Measurements from ENCODE around the gene EIPR1.
"Not testable (repeated sequence)": the region's sequence is repeated elsewhere in the genome, so short reads cannot be mapped to it uniquely, and the experiment has no call there.

EIPR1 gene

DNA sequence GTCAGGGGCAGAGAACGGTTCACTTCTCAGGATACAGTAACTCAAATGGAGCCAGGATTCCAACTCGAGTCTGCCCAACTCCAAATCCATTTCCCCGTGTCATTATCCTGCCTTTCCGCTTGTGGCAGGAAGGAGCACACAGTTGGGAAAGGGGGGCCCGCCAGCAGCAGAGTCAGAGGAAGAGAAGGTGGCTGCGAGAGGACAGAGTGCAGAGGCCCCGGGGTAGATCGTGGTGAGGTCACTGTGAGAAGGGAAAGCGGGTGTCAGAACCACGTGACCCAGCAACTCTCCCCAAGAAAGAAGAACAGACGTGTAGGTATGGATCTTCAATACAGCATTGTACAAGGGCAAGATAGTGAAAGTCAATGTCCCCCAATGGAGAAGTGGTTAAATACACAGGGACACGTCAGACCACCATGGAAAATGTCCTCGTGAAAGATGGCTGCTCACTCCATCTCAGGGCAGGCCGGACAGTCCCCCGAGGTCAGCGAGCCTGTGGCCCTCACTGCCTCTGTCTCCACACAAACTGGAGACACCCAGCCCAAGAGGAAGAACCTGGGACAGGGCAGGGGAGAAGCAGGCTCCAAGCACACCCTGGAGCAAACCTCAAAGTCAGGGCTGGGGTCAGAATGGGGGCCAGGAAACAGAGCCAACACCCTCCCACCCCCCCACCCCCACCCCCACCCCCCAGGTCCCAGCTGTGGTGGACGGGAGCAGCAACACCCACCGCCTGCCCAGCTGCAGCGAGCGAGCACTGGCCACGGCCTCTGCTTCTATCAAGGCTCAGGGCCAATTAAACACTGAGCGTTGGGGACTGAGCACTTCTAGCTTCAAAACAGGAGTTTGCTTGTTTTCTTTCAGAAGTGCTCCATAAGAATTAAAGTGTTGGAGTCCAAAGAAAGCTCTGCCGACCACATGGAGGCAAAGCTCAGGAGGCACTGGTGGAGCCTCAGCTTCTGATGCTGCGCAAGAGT is 92.7 kb downstream of the EIPR1 start:
- Histone ChIP-seq H3K4me3 (ENCODE audit: control insufficient read depth in 1 of 7, extremely low read depth in 1 of 7, insufficient read depth in 4 of 7, low read depth in 2 of 7, low read length in 6 of 7) (no peak overlapping the region), H3K36me3 (ENCODE audit: control insufficient read depth in 4 of 4, insufficient read depth in 4 of 4, low read length in 3 of 4) (peaks cover 0 to 19% (median 3%) of the 10 kb centered on the region in 4 experiments), H3K9me3 (ENCODE audit: control extremely low read depth in 1 of 5, control insufficient read depth in 4 of 5, insufficient read depth in 2 of 5, low read depth in 1 of 5, low read length in 4 of 5) (peaks cover 0 to 14% (median 4%) of the 10 kb centered on the region in 5 experiments), H3K4me1 (ENCODE audit: control extremely low read depth in 1 of 4, control insufficient read depth in 4 of 4, insufficient read depth in 4 of 4, low read length in 3 of 4) (no peaks in the 10 kb centered on the region), H3K27ac (ENCODE audit: insufficient read depth in 1 of 2, low read depth in 1 of 2, low read length in 2 of 2, poor library complexity in 1 of 2, severe bottlenecking in 2 of 2) (no peak overlapping the region), H3K27me3 (replicated peaks in 2 of 5; ENCODE audit: control insufficient read depth in 4 of 5, insufficient read depth in 5 of 5, low read length in 4 of 5) (no peaks in the 10 kb centered on the region)
- ChIA-PET POLR2A (no interaction called here), CTCF (interaction anchor here (1.0 kb wide), 1 partner anchor 23 kb away, joined by 3 read pairs; no protein-coding TSS in a partner anchor)
- no peak for DNase-seq
- 95% methylated on average over 21 of the region's 24 CpGs for WGBS (ENCODE audit: insufficient coverage)

DNA sequence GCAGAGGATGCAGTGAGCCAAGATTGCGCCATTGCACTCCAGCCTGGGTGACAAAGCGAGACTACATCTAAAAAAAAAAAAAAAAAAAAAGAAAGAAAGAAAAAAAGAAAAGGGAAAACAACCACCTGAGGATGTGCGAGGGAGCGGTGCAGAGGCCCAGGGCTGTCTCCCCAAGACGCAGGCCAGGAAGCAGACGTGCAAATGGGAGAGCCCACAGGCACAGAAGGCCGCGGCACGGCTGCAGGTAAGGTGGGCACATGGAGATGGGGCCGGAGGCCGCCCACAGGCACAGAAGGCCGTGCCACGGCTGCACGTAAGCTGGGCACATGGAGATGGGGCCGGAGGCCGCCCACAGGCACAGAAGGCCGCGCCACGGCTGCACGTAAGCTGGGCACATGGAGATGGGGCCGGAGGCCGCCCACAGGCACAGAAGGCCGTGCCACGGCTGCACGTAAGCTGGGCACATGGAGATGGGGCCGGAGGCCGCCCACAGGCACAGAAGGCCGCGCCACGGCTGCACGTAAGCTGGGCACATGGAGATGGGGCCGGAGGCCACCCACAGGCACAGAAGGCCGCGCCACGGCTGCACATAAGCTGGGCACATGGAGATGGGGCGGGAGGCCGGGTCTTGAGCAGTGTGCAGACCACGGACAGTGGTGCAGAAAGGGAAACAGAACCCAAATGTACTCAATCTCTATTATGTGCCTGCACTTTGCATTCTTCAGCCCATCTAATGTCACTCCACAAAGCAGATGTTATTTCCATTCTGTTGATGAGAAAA is 93.6 kb downstream of the EIPR1 start:
- H3K4me1 ChIP-seq (ENCODE audit: control extremely low read depth in 1 of 4, control insufficient read depth in 4 of 4, insufficient read depth in 4 of 4, low read length in 3 of 4); POLR2A ChIA-PET; H3K27me3 ChIP-seq (replicated peaks in 2 of 5; ENCODE audit: control insufficient read depth in 4 of 5, insufficient read depth in 5 of 5, low read length in 4 of 5); H3K27ac ChIP-seq (ENCODE audit: insufficient read depth in 1 of 2, low read depth in 1 of 2, low read length in 2 of 2, poor library complexity in 1 of 2, severe bottlenecking in 2 of 2); CTCF ChIA-PET; DNase-seq; H3K9me3 ChIP-seq (ENCODE audit: control extremely low read depth in 1 of 5, control insufficient read depth in 4 of 5, insufficient read depth in 2 of 5, low read depth in 1 of 5, low read length in 4 of 5); H3K4me3 ChIP-seq (ENCODE audit: control insufficient read depth in 1 of 7, extremely low read depth in 1 of 7, insufficient read depth in 4 of 7, low read depth in 2 of 7, low read length in 6 of 7): not testable (repeated sequence)
- 99% methylated on average over 9 of the region's 38 CpGs for WGBS (ENCODE audit: insufficient coverage)
- peaks cover 0 to 19% (median 3%) of the 10 kb centered on the region in 4 experiments for H3K36me3 ChIP-seq (ENCODE audit: control insufficient read depth in 4 of 4, insufficient read depth in 4 of 4, low read length in 3 of 4)

GRCh38 chr2:3283206-3283605 is 94.4 kb downstream of the EIPR1 start:
- Histone ChIP-seq H3K27me3 (replicated peaks in 2 of 5; ENCODE audit: control insufficient read depth in 4 of 5, insufficient read depth in 5 of 5, low read length in 4 of 5) (no peaks in the 10 kb centered on the region), H3K27ac (ENCODE audit: insufficient read depth in 1 of 2, low read depth in 1 of 2, low read length in 2 of 2, poor library complexity in 1 of 2, severe bottlenecking in 2 of 2) (no peak overlapping the region), H3K4me1 (ENCODE audit: control extremely low read depth in 1 of 4, control insufficient read depth in 4 of 4, insufficient read depth in 4 of 4, low read length in 3 of 4) (peaks cover 0 to 9% (median 0%) of the 10 kb centered on the region in 4 experiments), H3K9me3 (ENCODE audit: control extremely low read depth in 1 of 5, control insufficient read depth in 4 of 5, insufficient read depth in 2 of 5, low read depth in 1 of 5, low read length in 4 of 5) (peaks cover 0 to 3% (median 0%) of the 10 kb centered on the region in 5 experiments), H3K4me3 (ENCODE audit: control insufficient read depth in 1 of 7, extremely low read depth in 1 of 7, insufficient read depth in 4 of 7, low read depth in 2 of 7, low read length in 6 of 7) (no peak overlapping the region), H3K36me3 (ENCODE audit: control insufficient read depth in 4 of 4, insufficient read depth in 4 of 4, low read length in 3 of 4) (peaks cover 0 to 16% (median 3%) of the 10 kb centered on the region in 4 experiments)
- POLR2A ChIA-PET, result no interaction called here
- 97% methylated on average over 13 of the region's 14 CpGs for WGBS (ENCODE audit: insufficient coverage)
- DNase-seq, result no peak
- CTCF ChIA-PET, result no interaction called here

- no peak overlapping the region for H3K27ac ChIP-seq (ENCODE audit: insufficient read depth in 1 of 2, low read depth in 1 of 2, low read length in 2 of 2, poor library complexity in 1 of 2, severe bottlenecking in 2 of 2)
These were observed 95.3 kb downstream of the EIPR1 start for GRCh38 chr2:3282056-3282998.

DNA sequence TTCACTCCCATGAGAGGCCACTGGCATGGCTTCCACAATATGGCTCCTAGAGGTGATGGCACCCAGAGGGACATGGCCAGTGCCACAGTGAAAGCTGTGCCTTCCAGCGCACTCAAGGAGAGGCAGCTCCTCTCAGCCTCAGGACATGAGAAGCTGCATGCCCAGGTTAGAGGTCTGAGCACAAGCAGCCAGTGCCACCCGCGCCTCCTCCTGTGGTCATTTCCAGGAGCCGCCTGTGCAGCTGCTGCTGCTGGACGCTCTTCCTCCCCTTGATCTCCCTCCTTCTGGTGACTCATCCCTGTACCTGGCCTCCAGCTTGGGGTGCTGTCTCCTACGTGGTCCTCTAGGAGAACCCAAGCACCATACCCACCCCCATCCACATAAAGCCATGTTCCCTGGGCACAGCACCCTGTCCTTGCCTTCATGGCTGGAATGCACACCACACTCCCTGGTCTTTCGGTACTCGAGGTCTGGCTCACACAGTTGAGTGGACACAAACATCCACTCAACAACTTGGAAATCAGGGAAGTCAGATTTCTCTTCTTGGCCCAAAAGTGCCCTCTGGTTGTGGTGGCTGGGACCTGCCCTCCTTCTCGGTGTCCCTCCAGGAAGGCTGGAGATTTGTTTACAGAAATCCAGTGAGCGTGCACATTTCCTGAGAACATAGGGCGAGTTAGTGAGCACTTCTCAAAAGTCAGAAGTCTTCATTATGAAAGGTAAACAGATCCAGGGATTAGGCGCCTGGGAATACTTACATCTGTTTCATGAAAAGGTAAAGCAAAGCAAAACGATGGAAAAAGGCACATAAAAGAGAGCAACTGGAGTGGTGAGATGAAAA is 96.7 kb downstream of the EIPR1 start:
- Histone ChIP-seq H3K36me3 (ENCODE audit: control insufficient read depth in 4 of 4, insufficient read depth in 4 of 4, low read length in 3 of 4) (peaks cover 0 to 12% (median 3%) of the 10 kb centered on the region in 4 experiments), H3K9me3 (ENCODE audit: control extremely low read depth in 1 of 5, control insufficient read depth in 4 of 5, insufficient read depth in 2 of 5, low read depth in 1 of 5, low read length in 4 of 5) (peaks cover 0 to 11% (median 3%) of the 10 kb centered on the region in 5 experiments), H3K4me3 (ENCODE audit: control insufficient read depth in 1 of 7, extremely low read depth in 1 of 7, insufficient read depth in 4 of 7, low read depth in 2 of 7, low read length in 6 of 7) (no peak overlapping the region), H3K27ac (ENCODE audit: insufficient read depth in 1 of 2, low read depth in 1 of 2, low read length in 2 of 2, poor library complexity in 1 of 2, severe bottlenecking in 2 of 2) (no peak overlapping the region), H3K27me3 (replicated peaks in 2 of 5; ENCODE audit: control insufficient read depth in 4 of 5, insufficient read depth in 5 of 5, low read length in 4 of 5) (no peaks in the 10 kb centered on the region), H3K4me1 (ENCODE audit: control extremely low read depth in 1 of 4, control insufficient read depth in 4 of 4, insufficient read depth in 4 of 4, low read length in 3 of 4) (peaks cover 0 to 9% (median 0%) of the 10 kb centered on the region in 4 experiments)
- DNase-seq, result no peak
- POLR2A ChIA-PET, result interaction anchor here (0.7 kb wide), 1 partner anchor 15 kb away, joined by 3 read pairs; no protein-coding TSS in a partner anchor
- CTCF ChIA-PET, result no interaction called here
- 94% methylated on average over 12 of the region's 13 CpGs for WGBS (ENCODE audit: insufficient coverage)

More at GRCh38 chr2:3282056-3282998, 95.3 kb downstream of the EIPR1 start:
- POLR2A ChIA-PET, result no interaction called here
- H3K4me1 ChIP-seq (ENCODE audit: control extremely low read depth in 1 of 4, control insufficient read depth in 4 of 4, insufficient read depth in 4 of 4, low read length in 3 of 4), result peaks cover 0 to 9% (median 0%) of the 10 kb centered on the region in 4 experiments
- peaks cover 0 to 12% (median 3%) of the 10 kb centered on the region in 4 experiments for H3K36me3 ChIP-seq (ENCODE audit: control insufficient read depth in 4 of 4, insufficient read depth in 4 of 4, low read length in 3 of 4)
- 97% methylated on average over 24 of the region's 36 CpGs for WGBS (ENCODE audit: insufficient coverage)
- CTCF ChIA-PET, result no interaction called here
- no peak for DNase-seq
- H3K27me3 ChIP-seq (replicated peaks in 2 of 5; ENCODE audit: control insufficient read depth in 4 of 5, insufficient read depth in 5 of 5, low read length in 4 of 5), result no peaks in the 10 kb centered on the region
- H3K9me3 ChIP-seq (ENCODE audit: control extremely low read depth in 1 of 5, control insufficient read depth in 4 of 5, insufficient read depth in 2 of 5, low read depth in 1 of 5, low read length in 4 of 5), result peaks cover 0 to 3% (median 0%) of the 10 kb centered on the region in 5 experiments
- no peak overlapping the region for H3K4me3 ChIP-seq (ENCODE audit: control insufficient read depth in 1 of 7, extremely low read depth in 1 of 7, insufficient read depth in 4 of 7, low read depth in 2 of 7, low read length in 6 of 7)

DNA sequence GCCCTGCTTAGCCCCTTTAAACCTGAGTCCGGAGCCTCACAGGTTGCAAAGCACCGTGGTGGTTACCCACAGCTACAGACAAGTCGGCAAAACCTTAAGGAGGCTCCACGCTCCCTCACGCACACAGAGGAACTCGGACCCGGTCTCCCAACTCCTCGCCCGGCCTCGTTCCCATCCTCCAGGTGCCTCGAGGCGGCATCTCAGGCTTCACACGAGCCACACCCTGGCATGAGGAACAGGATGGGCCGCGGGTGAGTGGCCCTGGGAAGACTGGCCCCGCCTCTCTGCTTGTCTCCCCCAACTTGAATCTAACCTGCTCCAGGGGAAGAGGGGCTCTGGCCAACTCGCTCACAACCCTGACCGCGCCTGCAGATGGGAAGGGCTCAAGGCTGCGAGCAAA is 97.4 kb downstream of the EIPR1 start:
- CTCF ChIA-PET, result no interaction called here
- H3K27ac ChIP-seq (ENCODE audit: insufficient read depth in 1 of 2, low read depth in 1 of 2, low read length in 2 of 2, poor library complexity in 1 of 2, severe bottlenecking in 2 of 2), result no peak overlapping the region
- no peak for DNase-seq
- peaks cover 0 to 16% (median 5%) of the 10 kb centered on the region in 5 experiments for H3K9me3 ChIP-seq (ENCODE audit: control extremely low read depth in 1 of 5, control insufficient read depth in 4 of 5, insufficient read depth in 2 of 5, low read depth in 1 of 5, low read length in 4 of 5)
- no peak overlapping the region for H3K4me3 ChIP-seq (ENCODE audit: control insufficient read depth in 1 of 7, extremely low read depth in 1 of 7, insufficient read depth in 4 of 7, low read depth in 2 of 7, low read length in 6 of 7)
- H3K4me1 ChIP-seq (ENCODE audit: control extremely low read depth in 1 of 4, control insufficient read depth in 4 of 4, insufficient read depth in 4 of 4, low read length in 3 of 4), result peaks cover 0 to 9% (median 0%) of the 10 kb centered on the region in 4 experiments
- no peaks in the 10 kb centered on the region for H3K27me3 ChIP-seq (replicated peaks in 2 of 5; ENCODE audit: control insufficient read depth in 4 of 5, insufficient read depth in 5 of 5, low read length in 4 of 5)
- POLR2A ChIA-PET, result no interaction called here
- H3K36me3 ChIP-seq (ENCODE audit: control insufficient read depth in 4 of 4, insufficient read depth in 4 of 4, low read length in 3 of 4), result peaks cover 0 to 12% (median 3%) of the 10 kb centered on the region in 4 experiments
- WGBS (ENCODE audit: insufficient coverage), result 91% methylated on average over 18 of the region's 20 CpGs
